HUES6 (cell line): ENCODE measurements around the gene UCP3.

Experiments used
- H3K27ac ChIP-seq: 2 replicates; pipeline ENCODE4 v1.7.0; 2013; ENCODE audit warnings: low read depth, mild to moderate bottlenecking, low read length, inconsistent platforms
- H3K27me3 ChIP-seq: 2 replicates; pipeline ENCODE4 v1.6.1; 2013; ENCODE audit warnings: low read length; ENCODE audit not compliant: control insufficient read depth, insufficient read depth
- H3K36me3 ChIP-seq: 2 replicates; pipeline ENCODE4 v1.6.1; 2013; ENCODE audit warnings: low read length; ENCODE audit not compliant: control insufficient read depth, insufficient read depth
- H3K4me1 ChIP-seq: 2 replicates; pipeline ENCODE4 v1.6.1; 2013; ENCODE audit warnings: low read length; ENCODE audit not compliant: control insufficient read depth, insufficient read depth
- H3K4me3 ChIP-seq: 2 replicates; pipeline ENCODE4 v1.5.1; 2013; ENCODE audit warnings: low read depth, low read length
- H3K9ac ChIP-seq: one replicate; pipeline ENCODE4 v1.6.1; 2013; ENCODE audit warnings: mild to moderate bottlenecking, low read length
- H3K9me3 ChIP-seq: 2 replicates; pipeline ENCODE4 v1.6.1; 2013; ENCODE audit warnings: low read depth, low read length; ENCODE audit not compliant: control insufficient read depth, insufficient read depth

UCP3 gene

GRCh38 chr11:73974604-73975478 is 34.0 kb downstream of the UCP3 start:
- peaks cover 1% of the 10 kb centered on the region; the same call in 1 of the 2 replicates for H3K4me1 ChIP-seq
- H3K4me3 ChIP-seq: no peak overlapping the region
- H3K27ac ChIP-seq: no peak overlapping the region
- peaks cover 55% of the 10 kb centered on the region for H3K36me3 ChIP-seq
- H3K9ac ChIP-seq: no peak overlapping the region
- no peaks in the 10 kb centered on the region for H3K27me3 ChIP-seq
- H3K9me3 ChIP-seq: no peaks in the 10 kb centered on the region

GRCh38 chr11:73972620-73973449 is 36.0 kb downstream of the UCP3 start:
- H3K27ac ChIP-seq: no peak overlapping the region
- H3K4me1 ChIP-seq: no peaks in the 10 kb centered on the region
- H3K9me3 ChIP-seq: no peaks in the 10 kb centered on the region
- no peaks in the 10 kb centered on the region for H3K27me3 ChIP-seq
- no peak overlapping the region for H3K4me3 ChIP-seq
- H3K36me3 ChIP-seq: peaks cover 39% of the 10 kb centered on the region
- no peak overlapping the region for H3K9ac ChIP-seq

DNA sequence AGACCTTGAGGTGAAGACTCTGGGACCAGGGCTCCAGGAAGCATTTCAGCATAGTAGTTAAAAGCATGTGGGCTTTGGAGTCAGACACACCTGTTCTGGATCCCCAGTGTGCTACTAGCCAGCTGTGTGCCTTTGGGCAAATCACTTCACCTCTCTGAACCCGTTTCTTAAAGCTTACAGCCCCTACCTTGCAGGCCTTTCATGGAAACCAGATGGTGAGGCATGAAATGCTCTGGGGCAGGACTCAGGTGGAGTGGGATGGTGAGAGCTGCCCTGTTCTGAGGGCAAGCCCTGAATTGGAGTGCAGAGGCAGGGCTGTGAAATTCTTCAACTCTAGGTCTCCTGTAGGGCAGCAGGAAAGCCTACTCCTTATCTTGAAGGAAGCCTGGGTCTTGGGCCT is 36.7 kb downstream of the UCP3 start:
- H3K9ac ChIP-seq: no peak overlapping the region
- H3K36me3 ChIP-seq: peaks cover 33% of the 10 kb centered on the region
- H3K9me3 ChIP-seq: no peaks in the 10 kb centered on the region
- H3K4me1 ChIP-seq: no peaks in the 10 kb centered on the region
- H3K27ac ChIP-seq: no peak overlapping the region
- no peak overlapping the region for H3K4me3 ChIP-seq
- no peaks in the 10 kb centered on the region for H3K27me3 ChIP-seq

DNA sequence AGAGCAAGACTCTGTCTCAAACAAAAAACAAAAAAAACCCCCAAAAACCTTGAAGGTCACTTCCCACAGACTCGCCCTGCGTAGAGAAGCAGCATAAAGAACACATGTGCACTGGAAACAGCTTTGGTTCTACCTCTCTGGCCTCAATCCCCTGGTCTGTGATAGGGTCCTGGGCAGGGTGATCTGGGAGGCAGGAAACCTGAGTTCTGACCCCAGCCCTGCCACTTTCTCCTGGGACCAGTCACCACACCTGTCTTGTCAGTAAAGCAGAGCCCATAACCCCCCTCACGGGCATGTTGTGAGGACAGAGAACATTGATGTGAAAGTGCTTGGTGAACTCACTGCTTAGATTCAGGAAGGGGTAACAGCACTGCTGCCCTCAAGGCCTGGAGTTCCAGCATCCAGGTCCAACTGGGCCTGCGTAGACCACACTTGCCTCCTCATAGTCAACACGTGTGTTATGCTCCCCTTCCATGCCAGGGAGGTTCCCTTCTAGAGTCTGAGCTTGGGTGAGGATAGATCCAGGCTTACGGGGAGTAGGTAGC is 37.6 kb downstream of the UCP3 start:
- Histone ChIP-seq H3K9me3 (no peaks in the 10 kb centered on the region), H3K36me3 (peaks cover 23% of the 10 kb centered on the region), H3K27me3 (no peaks in the 10 kb centered on the region), H3K9ac (no peak overlapping the region), H3K4me3 (no peak overlapping the region), H3K27ac (no peak overlapping the region), H3K4me1 (no peaks in the 10 kb centered on the region)

GRCh38 chr11:73969991-73970800 is 38.7 kb downstream of the UCP3 start:
- H3K9ac ChIP-seq: no peak overlapping the region
- H3K27me3 ChIP-seq: no peaks in the 10 kb centered on the region
- H3K9me3 ChIP-seq: no peaks in the 10 kb centered on the region
- H3K4me3 ChIP-seq: no peak overlapping the region
- no peaks in the 10 kb centered on the region for H3K4me1 ChIP-seq
- H3K36me3 ChIP-seq: peaks cover 13% of the 10 kb centered on the region
- H3K27ac ChIP-seq: no peak overlapping the region

DNA sequence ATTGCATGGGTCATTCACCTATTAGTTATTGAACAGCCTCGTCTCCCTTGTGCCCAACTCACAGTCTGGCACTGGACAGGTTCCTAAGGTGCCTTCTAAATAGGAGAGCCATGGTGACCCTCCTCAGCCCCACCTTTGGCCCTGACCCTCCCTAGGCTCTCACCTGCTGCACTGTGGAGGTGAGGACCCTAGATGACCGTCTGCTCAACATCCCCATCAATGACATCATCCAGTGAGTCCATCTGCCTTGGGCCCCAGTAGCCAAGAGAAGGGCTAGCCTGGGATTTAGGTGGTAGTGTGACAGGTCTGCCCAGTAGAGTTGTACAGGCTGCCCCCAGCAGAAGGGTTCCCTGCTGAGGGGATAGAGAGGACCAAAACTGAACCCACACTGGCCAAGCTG is 39.8 kb downstream of the UCP3 start:
- Histone ChIP-seq H3K4me1 (no peaks in the 10 kb centered on the region), H3K27ac (no peak overlapping the region), H3K4me3 (no peak overlapping the region), H3K9me3 (no peaks in the 10 kb centered on the region), H3K9ac (no peak overlapping the region), H3K36me3 (peaks cover 2% of the 10 kb centered on the region; the same call in 1 of the 2 replicates), H3K27me3 (no peaks in the 10 kb centered on the region)

GRCh38 chr11:73968356-73968966 is 40.4 kb downstream of the UCP3 start:
- Histone ChIP-seq H3K27me3 (no peaks in the 10 kb centered on the region), H3K9ac (no peak overlapping the region), H3K4me1 (no peaks in the 10 kb centered on the region), H3K4me3 (no peak overlapping the region), H3K9me3 (no peaks in the 10 kb centered on the region), H3K36me3 (no peaks in the 10 kb centered on the region), H3K27ac (no peak overlapping the region)

- Histone ChIP-seq H3K4me1 (no peaks in the 10 kb centered on the region), H3K4me3 (no peak overlapping the region), H3K27ac (no peak overlapping the region), H3K27me3 (no peaks in the 10 kb centered on the region), H3K9me3 (no peaks in the 10 kb centered on the region), H3K9ac (no peak overlapping the region), H3K36me3 (no peaks in the 10 kb centered on the region)
Measured at GRCh38 chr11:73965764-73966121, 43.1 kb downstream of the UCP3 start.

DNA sequence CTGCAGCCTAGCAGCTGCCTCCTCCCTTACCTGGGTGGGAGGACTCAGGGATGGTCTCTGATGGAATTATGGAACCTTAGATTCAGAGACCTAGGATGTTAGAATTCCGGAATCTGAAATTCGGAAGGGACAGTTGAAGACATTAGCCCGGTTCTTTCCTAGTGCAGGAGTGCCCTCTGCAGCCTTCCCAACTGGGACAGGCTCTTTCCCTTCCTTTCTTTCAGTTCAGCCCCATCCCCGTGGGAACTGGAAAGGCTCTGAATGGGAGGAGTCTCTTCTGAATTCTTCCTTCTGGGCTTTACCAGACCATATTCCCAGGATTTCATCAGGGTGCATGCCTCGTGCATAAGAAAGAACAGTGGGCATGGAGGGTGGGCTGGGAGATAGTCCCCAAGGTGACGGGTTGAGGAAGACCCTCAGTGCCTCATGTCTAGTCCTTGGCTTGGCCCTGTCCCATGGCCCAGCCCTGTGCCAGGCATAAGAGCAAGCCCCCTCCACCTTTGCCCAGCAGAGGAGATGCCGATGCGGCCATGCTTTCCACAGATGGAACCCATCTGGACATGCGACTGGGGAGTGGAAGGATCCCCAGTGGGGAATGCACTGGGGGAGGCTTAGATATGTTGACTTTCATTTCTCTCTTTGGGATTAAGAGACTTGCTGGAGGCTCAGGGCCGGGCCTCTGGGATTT is 43.7 kb downstream of the UCP3 start:
- no peaks in the 10 kb centered on the region for H3K9me3 ChIP-seq
- no peaks in the 10 kb centered on the region for H3K4me1 ChIP-seq
- H3K4me3 ChIP-seq: peak overlapping the region; percentile 52
- H3K9ac ChIP-seq: no peak overlapping the region
- H3K27me3 ChIP-seq: no peaks in the 10 kb centered on the region
- no peak overlapping the region for H3K27ac ChIP-seq
- no peaks in the 10 kb centered on the region for H3K36me3 ChIP-seq

GRCh38 chr11:73963861-73964260 is 45.0 kb downstream of the UCP3 start:
- no peak overlapping the region for H3K27ac ChIP-seq
- no peak overlapping the region for H3K9ac ChIP-seq
- H3K4me3 ChIP-seq: no peak overlapping the region
- no peaks in the 10 kb centered on the region for H3K4me1 ChIP-seq
- no peaks in the 10 kb centered on the region for H3K27me3 ChIP-seq
- no peaks in the 10 kb centered on the region for H3K36me3 ChIP-seq
- no peaks in the 10 kb centered on the region for H3K9me3 ChIP-seq
